Right atrium auricular region (tissue), 2 donors: Measurements from ENCODE around the gene POC1B. TPM values are rescaled to one million over a fixed set of nuclear protein-coding genes. Genes with fewer than 3 reads are reported as not detected.

Experiments used
- DNase-seq: peaks from one replicate; pipeline ENCODE4 v3.0.0-alpha.2; 2019; ENCODE audit warnings: low spot score
- H3K27ac ChIP-seq, 2 donors: fragments of 200-600 bp; sonication (generic); 1 replicate in 1 of 2; 2 replicates in 1 of 2; pipeline ENCODE4 v1.5.1; 2016 to 2019
- H3K27me3 ChIP-seq, 2 donors: fragments of 200-600 bp; sonication (generic); one replicate each; pipeline versions ENCODE4 v1.5.1 to v1.6.0; 2017 to 2019
- H3K36me3 ChIP-seq: fragments of 200-600 bp; sonication (generic); one replicate; pipeline ENCODE4 v1.5.1; 2016
- H3K4me1 ChIP-seq, 2 donors: fragments of 200-600 bp; sonication (generic); one replicate each; pipeline versions ENCODE4 v1.5.1 to v1.6.0; 2017 to 2019
- H3K4me3 ChIP-seq, 2 donors: fragments of 200-600 bp; sonication (generic); 1 replicate in 1 of 2; 2 replicates in 1 of 2; pipeline ENCODE4 v1.5.1; 2017 to 2019; ENCODE audit warnings: mild to moderate bottlenecking in 1 of 2, moderate library complexity in 1 of 2
- H3K9me3 ChIP-seq, 2 donors: fragments of 200-600 bp; sonication (generic); one replicate each; pipeline ENCODE4 v1.5.1; 2019
- total RNA-seq, 2 donors: library from RNA; depleted of rRNA; stranded (reverse); fragments of >200 nt; gene quantifications; one replicate each; pipeline ENCODE4 v1.1.0, GENCODE V29; 2016
- TF ChIP-seq, protein P1 (sequence below), 2 donors: fragments of 200-600 bp; sonication (generic); IDR thresholded peaks; one replicate each; pipeline ENCODE4 v1.5.1; 2019; ENCODE audit warnings: antibody characterized with exemption in 2 of 2

The POC1B gene
- total RNA-seq, 2 donors from 2014 or later, result 9.8 to 10.6 TPM

DNA sequence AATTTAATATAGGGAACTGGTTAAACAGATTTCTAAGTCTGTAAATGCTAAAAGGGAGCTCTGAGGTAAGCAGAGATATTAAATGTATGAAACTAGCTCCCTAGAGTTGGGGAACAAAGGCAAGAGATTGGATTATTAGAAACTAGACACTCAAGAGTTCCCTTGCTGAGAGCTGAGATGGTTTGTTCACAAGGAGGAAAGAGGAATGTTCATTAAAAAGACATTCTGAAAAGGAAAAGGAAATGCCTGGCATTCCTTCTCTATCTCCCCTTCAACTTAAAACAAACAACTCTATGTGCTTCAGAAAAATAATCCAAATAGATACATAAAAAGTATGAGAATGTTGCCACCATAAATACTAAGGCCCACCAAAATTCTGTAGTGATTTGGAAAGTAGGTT lies 74.9 kb downstream of the POC1B start:
- Histone ChIP-seq H3K9me3 (no peaks in the 10 kb centered on the region), H3K36me3 (no peaks in the 10 kb centered on the region), H3K4me1 (peaks cover 0 to 47% of the 10 kb centered on the region in 2 donors), H3K27me3 (no peaks in the 10 kb centered on the region), H3K27ac (peak overlapping the region in 1 of 2 donors; percentile 70), H3K4me3 (no peak overlapping the region)
- DNase-seq, result no peak
- TF ChIP-seq, protein P1, sequence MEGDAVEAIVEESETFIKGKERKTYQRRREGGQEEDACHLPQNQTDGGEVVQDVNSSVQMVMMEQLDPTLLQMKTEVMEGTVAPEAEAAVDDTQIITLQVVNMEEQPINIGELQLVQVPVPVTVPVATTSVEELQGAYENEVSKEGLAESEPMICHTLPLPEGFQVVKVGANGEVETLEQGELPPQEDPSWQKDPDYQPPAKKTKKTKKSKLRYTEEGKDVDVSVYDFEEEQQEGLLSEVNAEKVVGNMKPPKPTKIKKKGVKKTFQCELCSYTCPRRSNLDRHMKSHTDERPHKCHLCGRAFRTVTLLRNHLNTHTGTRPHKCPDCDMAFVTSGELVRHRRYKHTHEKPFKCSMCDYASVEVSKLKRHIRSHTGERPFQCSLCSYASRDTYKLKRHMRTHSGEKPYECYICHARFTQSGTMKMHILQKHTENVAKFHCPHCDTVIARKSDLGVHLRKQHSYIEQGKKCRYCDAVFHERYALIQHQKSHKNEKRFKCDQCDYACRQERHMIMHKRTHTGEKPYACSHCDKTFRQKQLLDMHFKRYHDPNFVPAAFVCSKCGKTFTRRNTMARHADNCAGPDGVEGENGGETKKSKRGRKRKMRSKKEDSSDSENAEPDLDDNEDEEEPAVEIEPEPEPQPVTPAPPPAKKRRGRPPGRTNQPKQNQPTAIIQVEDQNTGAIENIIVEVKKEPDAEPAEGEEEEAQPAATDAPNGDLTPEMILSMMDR (IDR thresholded peaks at IDR 0.05), result no peak

DNA sequence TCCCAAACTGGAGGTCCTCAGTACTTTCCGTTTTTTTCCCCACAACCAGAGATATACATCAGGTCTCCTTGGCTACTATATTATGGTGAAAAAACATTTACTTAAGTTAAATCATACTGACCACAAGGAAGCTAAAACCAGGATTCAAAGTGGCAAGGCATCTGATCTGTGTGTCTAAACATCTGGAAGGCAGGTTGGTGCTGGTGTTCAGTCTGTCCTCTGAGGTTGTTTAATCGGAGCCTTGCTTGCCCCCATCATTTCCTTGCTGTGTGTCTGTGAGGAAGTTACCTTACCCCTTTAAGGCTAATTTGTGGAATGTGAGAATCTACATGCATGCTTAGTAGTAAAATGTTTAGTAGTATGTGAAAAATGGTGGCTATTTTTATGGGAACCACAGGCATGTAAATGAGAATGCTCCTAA lies 76.9 kb downstream of the POC1B start:
- H3K27ac ChIP-seq, result no peak overlapping the region
- no peak overlapping the region for H3K4me3 ChIP-seq
- no peaks in the 10 kb centered on the region for H3K9me3 ChIP-seq
- no peaks in the 10 kb centered on the region for H3K27me3 ChIP-seq
- no peaks in the 10 kb centered on the region for H3K36me3 ChIP-seq
- peaks cover 0 to 32% of the 10 kb centered on the region in 2 donors for H3K4me1 ChIP-seq
- TF ChIP-seq, protein P1 (IDR thresholded peaks at IDR 0.05), result no peak
- no peak for DNase-seq

- Histone ChIP-seq H3K27me3 (no peaks in the 10 kb centered on the region), H3K36me3 (no peaks in the 10 kb centered on the region), H3K27ac (no peak overlapping the region), H3K4me3 (no peak overlapping the region), H3K9me3 (no peaks in the 10 kb centered on the region), H3K4me1 (peaks cover 0 to 28% of the 10 kb centered on the region in 2 donors)
- TF ChIP-seq, protein P1 (IDR thresholded peaks at IDR 0.05), result no peak
- DNase-seq, result no peak
These were observed 77.3 kb downstream of the POC1B start for GRCh38 chr12:89448526-89448925.

- no peaks in the 10 kb centered on the region for H3K9me3 ChIP-seq
- TF ChIP-seq, protein P1 (IDR thresholded peaks at IDR 0.05), result no peak
- DNase-seq, result no peak
- H3K36me3 ChIP-seq, result no peaks in the 10 kb centered on the region
- H3K4me3 ChIP-seq, result no peak overlapping the region
- H3K4me1 ChIP-seq, result no peaks in the 10 kb centered on the region
- no peak overlapping the region for H3K27ac ChIP-seq
- no peaks in the 10 kb centered on the region for H3K27me3 ChIP-seq
These were observed 85.9 kb downstream of the POC1B start for GRCh38 chr12:89439941-89440340.

DNA sequence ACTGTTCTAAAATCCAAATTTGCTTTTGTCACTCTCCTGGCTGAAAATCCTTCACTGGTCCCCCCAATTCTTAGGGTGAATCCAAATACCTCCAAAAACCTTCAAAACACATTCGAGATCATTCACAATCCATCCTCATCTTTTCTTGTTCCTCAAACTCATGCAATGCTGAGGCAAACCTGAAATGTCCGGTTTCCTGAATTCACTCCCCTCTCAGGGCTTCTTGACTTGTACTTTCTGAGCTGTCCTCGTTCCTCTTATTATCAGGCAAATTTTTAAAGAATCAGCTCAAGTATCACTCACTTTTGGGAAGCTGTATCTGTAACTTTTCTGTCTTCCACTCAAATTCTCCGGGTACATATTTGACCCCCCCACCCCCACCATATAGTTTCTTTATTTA lies 88.6 kb downstream of the POC1B start:
- no peak for DNase-seq
- Histone ChIP-seq H3K9me3 (no peaks in the 10 kb centered on the region), H3K36me3 (no peaks in the 10 kb centered on the region), H3K4me1 (no peaks in the 10 kb centered on the region), H3K27me3 (no peaks in the 10 kb centered on the region), H3K27ac (no peak overlapping the region), H3K4me3 (no peak overlapping the region)
- TF ChIP-seq, protein P1 (IDR thresholded peaks at IDR 0.05), result no peak

- DNase-seq, result no peak
- no peaks in the 10 kb centered on the region for H3K9me3 ChIP-seq
- no peaks in the 10 kb centered on the region for H3K36me3 ChIP-seq
- no peaks in the 10 kb centered on the region for H3K27me3 ChIP-seq
- TF ChIP-seq, protein P1 (IDR thresholded peaks at IDR 0.05), result no peak
- H3K4me1 ChIP-seq, result no peaks in the 10 kb centered on the region
- H3K4me3 ChIP-seq, result no peak overlapping the region
- H3K27ac ChIP-seq, result no peak overlapping the region
These were observed 89.8 kb downstream of the POC1B start for GRCh38 chr12:89436062-89436461.
